ENCODE measurements around the gene DHRS4L2.
"Not testable (repeated sequence)": the region's sequence is repeated elsewhere in the genome, so short reads cannot be mapped to it uniquely, and the experiment has no call there.

Gene DHRS4L2

DNA sequence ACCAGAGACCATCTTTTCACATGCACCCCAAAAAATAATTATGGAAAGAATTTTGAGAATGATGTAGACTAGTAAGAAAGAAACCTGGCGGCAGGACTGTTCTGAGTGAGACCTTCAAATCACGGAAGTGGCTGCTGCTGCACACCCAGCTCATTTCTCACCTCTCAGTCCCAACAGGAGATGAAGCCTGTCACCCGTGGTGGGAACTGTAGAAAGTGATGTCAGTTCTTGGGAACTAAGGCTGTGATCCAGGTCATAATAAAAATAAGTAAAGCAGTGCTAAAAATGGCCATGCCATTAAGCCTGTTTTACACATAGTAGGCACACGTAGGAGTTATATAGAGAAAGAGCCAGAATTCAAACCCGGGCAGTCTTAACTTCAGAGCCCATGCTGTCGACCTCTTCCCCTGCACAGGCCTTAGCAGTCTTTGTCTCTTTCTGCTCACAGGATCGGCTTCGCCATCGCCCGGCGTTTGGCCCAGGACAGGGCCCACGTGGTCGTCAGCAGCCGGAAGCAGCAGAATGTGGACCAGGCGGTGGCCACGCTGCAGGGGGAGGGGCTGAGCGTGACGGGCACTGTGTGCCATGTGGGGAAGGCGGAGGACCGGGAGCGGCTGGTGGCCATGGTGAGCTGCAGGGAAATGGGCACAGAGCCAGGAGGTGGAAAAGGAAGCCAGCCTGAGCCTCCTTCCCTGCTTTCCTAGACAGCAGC is 1.2 kb downstream of the DHRS4L2 start:
- H3K4me3 ChIP-seq; H3K36me3 ChIP-seq (replicated peaks); DNase-seq (ENCODE audit: low spot score in 2 of 2); in situ Hi-C loops (cut with MboI; ENCODE audit: low sequenced_read_pairs); H3K27me3 ChIP-seq (ENCODE audit: low read depth); H3K4me1 ChIP-seq; H3K9me3 ChIP-seq: not testable (repeated sequence)

DNA sequence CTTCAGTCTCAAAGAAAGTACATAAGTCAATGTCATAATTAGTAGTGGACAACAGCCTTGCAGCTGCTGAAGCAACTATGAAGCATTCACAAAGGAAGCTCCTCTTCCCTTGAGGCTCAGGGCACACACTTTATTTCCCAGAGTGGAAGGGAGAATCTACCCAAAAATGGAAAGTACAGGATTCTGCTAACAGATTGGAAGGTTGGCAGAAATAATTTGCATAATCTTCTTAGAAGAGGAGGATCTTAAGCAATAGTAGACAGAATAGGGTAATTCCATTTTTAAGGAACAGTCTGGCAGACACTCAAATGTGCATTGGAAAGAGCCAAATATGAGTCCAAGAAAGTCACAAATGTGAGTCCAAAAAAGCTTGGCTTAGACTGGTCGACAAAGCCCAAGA is 2.2 kb downstream of the DHRS4L2 start:
- H3K4me3 ChIP-seq; in situ Hi-C loops (cut with MboI; ENCODE audit: low sequenced_read_pairs); H3K36me3 ChIP-seq (replicated peaks); DNase-seq (ENCODE audit: low spot score in 2 of 2); H3K9me3 ChIP-seq; H3K4me1 ChIP-seq; H3K27me3 ChIP-seq (ENCODE audit: low read depth): not testable (repeated sequence)

DNA sequence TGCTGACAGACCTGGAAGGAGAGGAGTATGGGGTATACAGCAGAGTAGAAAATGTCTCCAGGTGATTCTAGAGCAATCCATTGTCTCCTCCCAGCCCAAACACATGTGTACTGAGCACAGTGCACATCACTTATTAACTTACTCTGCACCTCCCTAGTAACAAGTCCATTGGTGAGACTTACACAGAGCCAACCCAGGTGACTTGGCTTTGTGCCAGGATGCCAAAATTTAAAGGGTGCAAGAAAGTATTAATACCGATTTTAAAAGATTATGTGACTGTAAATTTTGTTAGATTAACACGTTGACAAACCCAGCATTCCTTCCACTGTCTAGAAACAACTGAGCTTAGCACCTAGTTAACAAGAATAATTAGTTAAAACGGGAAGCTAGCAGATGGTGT is 4.3 kb downstream of the DHRS4L2 start:
- in situ Hi-C loops (cut with MboI; ENCODE audit: low sequenced_read_pairs); H3K9me3 ChIP-seq; H3K4me1 ChIP-seq; H3K4me3 ChIP-seq; H3K27me3 ChIP-seq (ENCODE audit: low read depth); DNase-seq (ENCODE audit: low spot score in 2 of 2); H3K36me3 ChIP-seq (replicated peaks): not testable (repeated sequence)

DNA sequence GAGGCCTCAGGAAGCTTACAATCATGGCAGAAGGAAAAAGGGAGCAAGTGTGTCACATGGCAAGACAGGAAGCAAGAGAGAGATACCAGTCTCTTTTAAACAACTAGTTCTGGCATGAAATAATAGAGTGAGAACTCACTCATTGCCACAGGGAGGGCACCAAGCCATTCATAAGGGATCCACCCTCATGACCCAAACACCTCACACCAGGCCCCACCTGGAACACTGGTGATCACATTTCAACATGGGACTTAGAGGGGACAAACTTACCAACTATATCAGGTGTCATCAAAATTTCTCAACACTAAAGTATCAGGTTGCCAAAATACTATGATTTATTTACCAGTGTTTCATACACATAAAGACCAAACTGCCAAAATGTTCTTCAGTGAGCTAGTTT is 7.3 kb downstream of the DHRS4L2 start:
- DNase-seq (ENCODE audit: low spot score in 2 of 2); H3K4me1 ChIP-seq; H3K27me3 ChIP-seq (ENCODE audit: low read depth); H3K36me3 ChIP-seq (replicated peaks); H3K9me3 ChIP-seq; H3K4me3 ChIP-seq; in situ Hi-C loops (cut with MboI; ENCODE audit: low sequenced_read_pairs): not testable (repeated sequence)

DNA sequence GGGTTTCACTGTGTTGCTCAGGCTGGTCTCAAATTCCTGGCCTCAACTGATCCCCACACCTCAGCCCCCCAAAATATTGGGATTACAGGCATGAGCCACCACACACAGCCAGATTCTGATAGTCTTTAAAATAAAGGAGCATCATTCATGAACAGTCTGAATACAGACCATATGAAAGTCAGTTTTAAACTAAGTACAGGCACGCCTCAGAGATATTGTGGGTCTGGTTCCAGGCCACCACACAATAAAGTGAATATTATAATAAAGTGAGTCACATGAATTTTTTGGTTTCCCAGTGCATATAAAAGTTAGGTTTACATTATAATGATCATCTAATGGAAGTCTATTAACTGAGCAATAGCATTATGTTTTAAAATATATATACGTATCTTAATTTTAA is 8.1 kb downstream of the DHRS4L2 start:
- H3K36me3 ChIP-seq (replicated peaks); DNase-seq (ENCODE audit: low spot score in 2 of 2); H3K9me3 ChIP-seq; in situ Hi-C loops (cut with MboI; ENCODE audit: low sequenced_read_pairs); H3K27me3 ChIP-seq (ENCODE audit: low read depth); H3K4me1 ChIP-seq; H3K4me3 ChIP-seq: not testable (repeated sequence)

DNA sequence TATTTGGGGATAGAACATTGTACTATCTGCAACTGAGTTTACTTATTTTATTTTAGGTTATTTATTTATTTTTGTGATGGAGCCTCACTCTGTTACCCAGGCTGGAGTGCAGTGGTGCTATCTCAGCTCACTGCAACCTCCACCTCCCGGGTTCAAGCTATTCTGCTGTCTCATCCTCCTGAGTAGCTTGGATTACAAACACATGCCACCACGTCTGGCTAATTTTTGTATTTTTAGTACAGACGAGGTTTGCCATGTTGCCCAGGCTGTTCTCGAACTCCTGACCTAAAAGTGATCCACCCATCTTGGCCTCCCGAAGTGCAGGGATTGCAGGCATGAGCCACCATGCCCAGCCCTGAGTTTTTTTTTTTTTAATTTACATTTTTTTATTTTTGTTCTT is 10.9 kb downstream of the DHRS4L2 start:
- H3K4me1 ChIP-seq; H3K9me3 ChIP-seq; H3K36me3 ChIP-seq (replicated peaks); H3K27me3 ChIP-seq (ENCODE audit: low read depth); H3K4me3 ChIP-seq; in situ Hi-C loops (cut with MboI; ENCODE audit: low sequenced_read_pairs); DNase-seq (ENCODE audit: low spot score in 2 of 2): not testable (repeated sequence)

DNA sequence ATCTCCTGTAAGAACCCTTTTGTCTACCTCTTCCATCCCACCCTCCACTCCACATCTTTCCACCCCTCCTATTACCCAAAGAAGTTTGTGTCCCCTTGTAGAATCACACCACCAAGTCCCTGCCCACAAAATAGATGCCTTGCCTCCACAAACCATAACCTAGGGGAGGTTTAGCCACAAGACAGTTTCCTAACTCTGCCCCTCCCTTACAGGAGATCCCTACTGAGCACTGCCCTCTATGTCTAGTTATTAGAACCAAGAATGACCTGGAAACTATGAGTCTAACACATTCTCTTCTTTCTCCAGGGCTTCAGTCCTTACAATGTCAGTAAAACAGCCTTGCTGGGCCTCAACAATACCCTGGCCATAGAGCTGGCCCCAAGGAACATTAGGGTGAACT is 12.3 kb downstream of the DHRS4L2 start:
- H3K4me3 ChIP-seq; DNase-seq (ENCODE audit: low spot score in 2 of 2); H3K36me3 ChIP-seq (replicated peaks); in situ Hi-C loops (cut with MboI; ENCODE audit: low sequenced_read_pairs); H3K9me3 ChIP-seq; H3K4me1 ChIP-seq; H3K27me3 ChIP-seq (ENCODE audit: low read depth): not testable (repeated sequence)

DNA sequence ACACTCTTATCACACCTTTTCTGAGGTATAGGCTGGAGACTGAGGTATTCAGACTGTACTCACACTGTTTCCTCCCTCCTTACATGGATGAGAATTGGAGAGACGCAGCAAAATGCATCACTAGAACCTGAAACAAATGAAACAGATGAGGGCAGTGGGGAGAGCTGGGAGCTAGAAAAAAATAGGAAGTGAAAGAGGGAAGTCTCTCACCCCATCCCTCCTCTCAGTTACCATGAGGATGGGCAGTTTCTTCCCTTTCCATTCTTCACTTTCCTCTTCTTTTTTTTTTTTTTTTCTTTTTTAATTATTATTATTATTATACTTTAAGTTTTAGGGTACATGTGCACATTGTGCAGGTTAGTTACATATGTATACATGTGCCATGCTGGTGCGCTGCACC is 12.9 kb downstream of the DHRS4L2 start:
- H3K27me3 ChIP-seq (ENCODE audit: low read depth); H3K4me3 ChIP-seq; H3K36me3 ChIP-seq (replicated peaks); H3K9me3 ChIP-seq; in situ Hi-C loops (cut with MboI; ENCODE audit: low sequenced_read_pairs); DNase-seq (ENCODE audit: low spot score in 2 of 2); H3K4me1 ChIP-seq: not testable (repeated sequence)

DNA sequence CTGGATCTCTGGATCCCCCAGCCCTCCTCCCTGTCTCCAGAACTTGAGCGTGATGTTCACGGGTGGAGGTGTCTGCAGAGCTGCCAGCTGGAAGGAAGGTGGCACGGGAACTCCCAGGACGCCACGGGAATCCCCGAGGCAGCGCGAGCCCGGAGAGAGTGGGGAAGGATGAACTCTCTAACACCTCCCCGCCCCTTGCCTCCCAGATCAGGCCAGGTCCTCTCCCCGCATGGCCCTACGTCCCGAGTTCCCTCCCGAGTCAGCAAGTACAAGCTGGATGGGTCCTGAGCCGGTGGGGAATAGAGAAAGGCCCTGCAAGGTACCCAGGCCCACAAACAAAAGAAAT is 17.7 kb downstream of the DHRS4L2 start:
- in situ Hi-C loops (cut with MboI; ENCODE audit: low sequenced_read_pairs); H3K4me3 ChIP-seq; H3K4me1 ChIP-seq; H3K9me3 ChIP-seq; H3K27me3 ChIP-seq (ENCODE audit: low read depth); DNase-seq (ENCODE audit: low spot score in 2 of 2); H3K36me3 ChIP-seq (replicated peaks): not testable (repeated sequence)

DNA sequence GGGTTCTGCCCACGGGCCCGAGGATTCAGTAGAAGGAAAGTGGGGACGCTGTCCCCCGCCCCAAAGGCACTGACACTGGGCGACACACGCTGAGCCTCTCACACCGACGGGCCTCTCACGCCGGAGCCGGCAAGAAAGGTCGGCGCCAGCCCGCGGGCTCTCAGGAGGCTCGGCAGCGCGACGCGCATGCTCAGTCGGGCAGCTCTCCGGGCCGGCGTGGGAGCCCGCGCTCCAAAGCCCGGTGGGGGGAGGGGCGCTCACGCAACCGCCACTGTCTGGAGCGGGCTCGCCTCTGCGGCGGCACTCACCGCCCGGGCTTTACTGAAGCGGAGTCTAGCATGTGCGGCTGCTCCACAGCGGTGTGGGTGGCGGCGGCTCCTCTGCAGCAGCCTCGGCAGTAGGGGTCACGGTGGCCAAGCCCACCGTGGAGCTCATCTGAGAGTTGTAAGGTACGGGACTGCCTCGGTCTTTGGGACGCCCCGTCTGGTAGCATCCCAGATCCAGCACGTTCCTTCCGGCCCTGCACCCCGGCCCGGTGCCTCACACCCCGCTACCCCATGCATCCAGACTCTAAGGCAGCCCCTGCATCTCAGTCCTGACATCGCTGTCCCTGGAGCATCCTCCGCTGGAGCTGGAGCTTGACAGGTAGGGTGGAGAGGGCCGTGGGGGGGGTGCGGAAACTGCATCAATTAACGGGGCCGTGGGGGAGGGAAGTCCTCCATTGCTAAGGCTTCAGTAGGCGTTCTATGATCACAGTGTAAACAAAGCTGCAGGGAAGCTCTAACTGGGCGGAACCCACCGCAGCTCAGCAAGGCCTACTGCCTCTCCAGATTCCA is 18.3 kb downstream of the DHRS4L2 start:
- H3K4me1 ChIP-seq; H3K27me3 ChIP-seq (ENCODE audit: low read depth); H3K9me3 ChIP-seq; in situ Hi-C loops (cut with MboI; ENCODE audit: low sequenced_read_pairs); H3K36me3 ChIP-seq (replicated peaks): not testable (repeated sequence)
- peak overlapping the region; percentile 18; the same call in 1 of the 2 replicates for H3K4me3 ChIP-seq
- peak in 1 of 2 experiments; percentile 75 for DNase-seq (ENCODE audit: low spot score in 2 of 2)

DNA sequence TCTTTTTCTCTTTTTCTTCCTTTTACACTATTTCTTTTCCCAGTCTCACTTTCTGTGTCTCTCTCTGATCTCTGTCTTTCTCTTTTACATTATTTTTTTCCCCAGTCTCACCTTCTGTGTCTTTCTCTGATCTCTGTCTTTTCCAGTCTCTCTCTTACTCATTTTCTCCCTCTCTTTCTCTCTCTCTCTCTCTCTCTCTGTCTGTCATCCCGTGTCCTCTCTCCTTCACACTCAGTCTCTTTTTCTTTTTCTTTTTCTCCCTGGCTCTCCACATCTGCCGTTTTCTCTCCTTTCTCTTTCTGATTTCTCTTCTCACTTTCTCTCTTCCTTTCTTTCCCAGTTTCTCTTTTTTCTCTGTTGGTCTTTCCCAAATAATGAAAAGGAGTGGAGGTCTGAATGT is 22.3 kb downstream of the DHRS4L2 start:
- no peaks in the 10 kb centered on the region for H3K27me3 ChIP-seq (ENCODE audit: low read depth)
- H3K36me3 ChIP-seq (replicated peaks): no peaks in the 10 kb centered on the region
- no peaks in the 10 kb centered on the region for H3K4me1 ChIP-seq
- H3K9me3 ChIP-seq: no peaks in the 10 kb centered on the region
- in situ Hi-C loops (cut with MboI; ENCODE audit: low sequenced_read_pairs): loop anchor here (5.0 to 10.0 kb wide), 2 partner anchors 84 to 286 kb away; partner anchors contain the start of genes DHRS1, NOP9 and PCK2
- no peak for DNase-seq (ENCODE audit: low spot score in 2 of 2)
- no peak overlapping the region for H3K4me3 ChIP-seq

DNA sequence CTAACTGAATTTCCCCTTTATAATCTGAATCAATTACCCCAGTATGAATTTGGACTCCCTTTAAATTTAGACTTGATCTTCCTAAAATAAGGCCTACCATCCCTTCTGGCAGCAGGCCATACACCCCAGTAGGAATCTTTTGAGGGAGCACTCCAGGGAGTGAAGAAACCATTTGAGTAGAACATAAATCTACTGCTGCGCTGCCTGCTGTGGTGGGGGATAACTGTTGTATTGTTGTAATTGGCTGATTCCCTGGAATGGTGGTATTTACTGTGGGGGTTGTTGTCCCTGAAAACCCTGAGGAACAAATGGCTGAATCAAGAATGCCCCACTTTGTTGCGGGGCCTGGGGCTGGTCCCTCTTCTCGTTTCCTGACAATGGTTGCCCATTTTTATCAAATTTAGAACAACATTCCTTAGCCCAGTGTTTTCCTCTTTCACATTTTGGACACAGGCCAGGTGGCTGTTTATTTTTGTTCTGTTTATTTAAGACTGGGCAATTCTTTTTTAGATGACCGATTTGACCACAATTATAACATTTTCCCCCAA is 24.1 kb downstream of the DHRS4L2 start:
- not testable (repeated sequence) for H3K27me3 ChIP-seq (ENCODE audit: low read depth); H3K4me1 ChIP-seq; H3K9me3 ChIP-seq; DNase-seq (ENCODE audit: low spot score in 2 of 2); H3K4me3 ChIP-seq; H3K36me3 ChIP-seq (replicated peaks)
- in situ Hi-C loops (cut with MboI; ENCODE audit: low sequenced_read_pairs): loop anchor here (5.0 to 10.0 kb wide), 2 partner anchors 82 to 285 kb away; partner anchors contain the start of genes DHRS1, NOP9 and PCK2

DNA sequence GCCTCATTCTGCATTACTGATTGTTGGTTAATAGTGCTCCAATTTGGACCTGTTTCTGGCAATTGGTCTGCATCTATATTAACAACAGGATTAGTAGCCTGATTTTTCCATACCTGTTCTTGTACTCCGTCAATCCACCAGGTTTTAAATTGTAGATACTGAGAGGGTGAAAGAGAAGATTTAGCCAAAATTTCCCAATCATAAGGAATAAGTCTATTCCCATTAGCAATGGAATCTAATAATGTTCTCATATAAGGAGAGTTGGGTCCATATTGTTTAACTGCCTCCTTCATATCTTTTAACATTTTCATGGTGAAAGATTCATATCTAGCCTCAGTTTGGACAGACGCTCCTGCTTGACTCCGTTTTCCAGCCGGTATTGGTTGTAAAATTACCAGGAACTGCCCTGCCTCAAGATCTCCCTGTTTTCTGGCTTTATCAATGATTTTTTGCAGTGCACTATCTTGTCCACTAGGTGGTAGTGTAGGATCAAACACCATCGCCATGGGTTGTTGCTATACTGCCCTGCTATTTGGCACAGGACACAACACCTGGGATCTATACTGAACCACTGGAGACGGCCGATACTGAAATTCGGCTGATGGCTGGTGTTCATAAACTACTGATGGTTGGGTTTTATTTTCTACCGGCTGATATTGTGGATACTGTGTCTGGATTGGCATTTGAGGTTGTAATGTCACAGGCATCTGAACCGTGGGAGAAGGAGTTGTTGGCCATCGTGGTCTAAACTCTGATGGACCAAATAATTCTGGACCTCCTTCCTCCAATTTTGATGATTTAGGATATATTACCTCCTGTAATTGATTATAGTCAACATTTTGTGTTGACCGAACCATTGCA is 25.2 kb downstream of the DHRS4L2 start:
- no peaks in the 10 kb centered on the region for H3K4me1 ChIP-seq
- in situ Hi-C loops (cut with MboI; ENCODE audit: low sequenced_read_pairs): loop anchor here (5.0 to 10.0 kb wide), 2 partner anchors 81 to 283 kb away; partner anchors contain the start of genes DHRS1, NOP9 and PCK2
- no peaks in the 10 kb centered on the region for H3K9me3 ChIP-seq
- DNase-seq (ENCODE audit: low spot score in 2 of 2): peak; percentile 60 to 75
- H3K27me3 ChIP-seq (ENCODE audit: low read depth): no peaks in the 10 kb centered on the region
- H3K36me3 ChIP-seq (replicated peaks): no peaks in the 10 kb centered on the region
- no peak overlapping the region for H3K4me3 ChIP-seq
